ENCODE data around the gene PKNOX1.
"Not testable (repeated sequence)": the region's sequence is repeated elsewhere in the genome, so short reads cannot be mapped to it uniquely, and the experiment has no call there.

The PKNOX1 gene

GRCh38 chr21:42956824-42957630, 17.3 kb upstream of the PKNOX1 start:
- no peak for DNase-seq

GRCh38 chr21:42958122-42958521, 16.2 kb upstream of the PKNOX1 start:
- DNase-seq: not testable (repeated sequence)

DNA sequence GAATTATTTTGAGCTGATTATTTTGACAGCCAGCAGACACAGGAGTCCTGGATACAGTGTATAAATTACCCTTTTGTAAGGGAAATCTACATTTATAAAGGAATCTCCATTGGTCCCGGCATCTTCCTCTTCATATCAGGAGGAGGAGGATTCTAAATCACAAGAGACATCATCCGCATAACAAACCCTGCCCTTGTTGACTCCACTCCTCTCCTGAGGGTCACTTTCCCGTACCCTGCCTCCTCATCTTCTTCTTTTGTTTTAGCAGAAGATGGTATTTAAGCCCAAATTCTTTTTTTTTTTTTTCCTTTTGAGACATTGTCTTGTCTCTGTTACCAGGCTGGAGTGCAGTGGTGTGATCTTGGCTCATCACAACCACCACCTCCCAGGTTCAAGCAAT, 14.6 kb upstream of the PKNOX1 start:
- DNase-seq: no peak

DNA sequence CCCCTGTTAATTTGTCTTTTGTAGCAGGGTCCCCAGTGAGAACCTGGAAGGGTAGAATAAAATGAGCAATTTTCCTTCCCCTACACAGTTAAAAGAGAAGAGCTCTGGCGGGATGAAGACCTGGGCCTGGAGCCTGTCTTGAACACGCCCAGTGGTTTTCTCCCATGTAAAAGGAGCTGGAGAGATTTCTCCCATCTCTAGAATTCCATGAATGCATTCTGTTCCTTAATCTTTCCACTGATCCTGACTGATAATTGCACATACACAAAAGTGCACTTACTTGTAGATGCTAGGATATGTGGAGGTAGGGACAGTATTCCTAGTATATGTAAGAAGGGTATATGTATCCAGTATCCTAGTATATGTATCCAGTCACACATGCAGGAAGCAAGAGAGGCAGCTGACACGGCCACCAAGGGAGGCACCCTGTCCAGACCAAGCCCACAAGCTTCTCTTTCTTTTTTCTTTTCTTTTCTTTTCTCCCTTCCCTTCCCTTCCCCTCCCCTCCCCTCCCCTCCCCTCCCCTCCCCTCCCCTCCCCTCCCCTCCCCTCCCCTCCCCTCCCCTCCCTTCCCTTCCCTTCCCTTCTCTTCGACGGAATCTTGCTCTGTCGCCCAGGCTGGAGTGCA, 11.9 kb upstream of the PKNOX1 start:
- DNase-seq: no peak

GRCh38 chr21:42964086-42964485, 10.3 kb upstream of the PKNOX1 start:
- DNase-seq: no peak

- DNase-seq: no peak
Observed at GRCh38 chr21:42964546-42965210, 9.7 kb upstream of the PKNOX1 start.

GRCh38 chr21:42965211-42965560, 9.2 kb upstream of the PKNOX1 start:
- no peak for DNase-seq

GRCh38 chr21:42967616-42968015, 6.7 kb upstream of the PKNOX1 start:
- not testable (repeated sequence) for DNase-seq

DNA sequence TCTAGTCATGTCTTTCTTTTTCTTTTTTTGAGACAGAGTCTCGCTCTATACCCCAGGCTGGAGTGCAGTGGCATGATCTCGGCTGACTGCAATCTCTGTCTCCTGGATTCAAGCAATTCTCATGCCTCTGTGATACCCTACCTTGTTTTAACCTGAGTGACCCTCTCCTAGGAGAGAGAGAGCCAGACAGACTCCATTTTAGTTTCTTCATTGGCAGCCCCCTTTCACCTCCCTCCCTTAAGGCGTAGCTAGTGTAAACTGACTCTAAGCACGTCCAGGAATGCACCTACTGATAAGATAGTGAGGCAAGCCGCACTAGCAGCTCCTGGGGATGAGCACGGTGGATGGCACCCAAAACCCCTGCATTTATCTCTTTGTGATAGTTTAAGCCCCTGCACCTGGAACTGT, 5.2 kb upstream of the PKNOX1 start:
- DNase-seq: no peak

DNA sequence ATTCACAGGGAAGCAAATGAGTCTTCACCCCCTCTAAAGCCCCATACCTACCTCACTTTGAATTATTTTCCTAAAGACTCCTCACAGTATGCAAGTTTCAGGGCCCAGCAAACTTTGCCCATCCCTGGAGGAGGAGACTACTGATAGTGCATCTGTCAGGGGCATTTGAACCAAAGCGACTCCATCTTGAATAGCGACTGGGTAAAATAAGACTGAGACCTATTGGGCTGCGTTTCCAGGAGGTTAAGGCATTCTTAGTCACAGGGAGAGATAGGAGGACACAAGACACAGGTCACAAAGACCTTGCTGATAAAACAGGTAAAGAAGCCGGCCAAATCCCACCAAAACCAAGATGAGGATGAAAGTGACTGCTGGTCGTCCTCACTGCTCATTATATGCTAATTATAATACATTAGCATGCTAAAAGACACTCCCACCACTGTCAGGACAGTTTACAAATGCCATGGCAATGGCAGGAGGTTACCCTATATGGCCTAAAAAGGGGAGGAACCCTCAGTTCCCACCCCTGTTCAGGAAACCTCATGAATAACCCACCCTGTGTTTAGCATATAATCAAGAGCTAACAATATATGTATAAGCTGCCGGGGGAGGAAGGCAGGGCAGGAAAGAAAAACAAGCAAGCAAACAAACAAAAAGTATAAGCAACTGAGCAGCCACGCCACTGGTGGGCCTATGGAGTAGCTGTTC, 3.3 kb upstream of the PKNOX1 start:
- no peak for DNase-seq

- no peak for DNase-seq
Observed at GRCh38 chr21:42971897-42972275, 2.5 kb upstream of the PKNOX1 start.

GRCh38 chr21:42973309-42973990, 912 bp upstream of the PKNOX1 start:
- peak; percentile 85 for DNase-seq

GRCh38 chr21:42974832-42975820, 764 bp downstream of the PKNOX1 start:
- peak; percentile 53 for DNase-seq

DNA sequence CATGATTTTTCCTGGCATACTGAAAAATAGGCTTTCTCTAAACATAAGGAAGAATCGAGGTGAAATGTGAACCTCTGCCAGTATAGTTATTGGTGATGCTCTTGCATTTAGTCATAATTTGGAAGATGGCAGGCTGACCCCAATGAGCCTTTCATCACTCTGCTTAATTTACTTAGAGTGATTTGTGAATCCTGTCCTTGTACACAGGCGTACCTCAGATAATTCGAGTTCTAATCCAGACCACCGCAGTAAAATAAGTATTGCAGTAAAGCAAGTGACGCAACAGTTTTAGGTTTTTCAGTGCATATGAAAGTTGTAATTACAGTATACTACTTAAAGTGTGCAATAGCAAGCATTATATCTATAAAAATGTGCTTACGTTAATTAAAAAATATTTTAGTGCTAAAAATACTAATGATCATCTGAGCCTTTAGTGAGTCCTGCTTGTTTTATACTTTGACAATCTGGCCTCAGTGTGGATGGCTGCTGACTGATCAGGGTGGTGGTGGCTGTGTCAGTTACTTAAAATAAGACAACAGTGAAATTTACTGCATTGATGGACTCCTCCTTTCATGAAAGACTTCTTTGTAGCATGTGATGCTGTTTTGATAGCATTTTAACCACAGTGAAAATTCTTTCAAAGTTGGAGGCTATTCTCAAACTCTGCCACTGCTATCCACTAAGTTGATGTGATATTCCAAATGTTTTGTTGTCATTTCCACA, 1.7 kb downstream of the PKNOX1 start:
- DNase-seq: no peak

DNA sequence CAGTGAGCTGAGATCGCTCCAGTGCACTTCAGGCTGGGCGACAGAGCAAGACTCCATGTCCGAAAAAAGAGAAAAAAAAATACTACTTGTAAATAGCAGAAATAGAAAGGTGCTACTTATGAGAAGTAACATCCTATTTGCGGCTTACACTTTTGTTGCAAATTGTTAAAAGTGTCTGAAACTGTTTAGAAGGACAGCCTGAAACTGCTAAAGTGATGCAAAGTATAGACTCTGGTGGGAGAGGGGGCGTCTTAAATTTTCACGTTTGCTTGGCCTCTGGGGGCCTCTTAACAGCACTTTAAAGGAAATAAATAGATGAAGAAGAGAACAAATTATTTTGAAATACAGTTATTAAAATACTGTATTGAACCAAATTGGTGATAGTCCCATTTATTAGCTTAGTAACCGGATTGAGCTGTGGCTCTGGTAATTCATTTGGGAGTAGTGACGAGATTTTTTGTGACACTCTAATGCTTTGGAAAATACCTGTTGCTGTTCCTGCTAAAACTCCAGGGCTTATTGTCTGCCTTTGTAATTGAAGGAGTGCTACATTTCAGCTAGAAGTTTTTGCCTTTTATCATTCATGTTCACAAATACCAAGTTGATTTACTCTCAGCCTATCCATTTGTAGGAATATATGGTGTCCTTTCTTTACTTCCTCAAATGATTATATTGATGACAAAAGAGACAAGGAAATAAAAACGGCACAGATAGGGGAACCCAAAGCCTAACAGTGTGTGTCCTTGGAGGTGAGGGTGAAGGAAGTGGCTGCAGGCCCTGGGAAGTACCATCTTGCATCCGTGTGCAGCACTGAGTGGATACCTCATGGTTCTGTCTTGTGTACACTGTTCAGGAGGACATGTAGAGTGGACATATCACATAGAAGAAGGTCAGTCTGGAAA, 6.2 kb downstream of the PKNOX1 start:
- no peak for DNase-seq

GRCh38 chr21:42981214-42981523, 6.8 kb downstream of the PKNOX1 start:
- DNase-seq: no peak

GRCh38 chr21:42981862-42982261, 7.5 kb downstream of the PKNOX1 start:
- no peak for DNase-seq

DNA sequence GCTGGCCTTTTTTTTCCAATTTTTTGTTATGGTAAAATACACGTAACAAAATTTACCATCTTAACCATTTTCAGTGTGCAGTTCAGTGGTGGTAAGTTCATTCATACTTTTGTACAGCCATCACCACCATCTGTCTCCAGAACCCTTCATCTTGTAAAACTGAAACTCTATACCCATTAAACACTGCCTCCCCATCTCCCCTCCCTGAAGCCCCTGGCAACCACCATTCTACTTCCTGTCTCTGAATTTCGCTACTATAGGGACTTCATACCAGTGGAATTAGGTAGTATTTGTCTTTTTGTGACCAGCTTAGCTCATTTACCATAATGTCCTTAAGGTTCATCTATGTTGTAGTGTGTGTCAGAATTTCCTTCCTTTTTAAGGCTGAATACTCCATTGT, 8.7 kb downstream of the PKNOX1 start:
- DNase-seq: no peak

- DNase-seq: no peak
Observed at GRCh38 chr21:42983869-42984268, 9.5 kb downstream of the PKNOX1 start.

Data from COR-L47 (cell line).